A673 (cell line): ENCODE data around the gene XPO5. TPM values are rescaled to one million over a fixed set of nuclear protein-coding genes. Genes with fewer than 3 reads are reported as not detected.

Experiments used
- BruUV-seq: library from RNA; stranded (reverse); fragments of 400-500 nt; replicated peaks from 2 replicates; lab custom pipeline; 2021; lab: Mats Ljungman, UMichigan
- CTCF ChIA-PET: fragments of 300-600 bp; sonication (Branson Sonifier 250); formaldehyde crosslinking; loops from one replicate; lab custom pipeline; 2022; ENCODE audit warnings: antibody characterized with exemption; lab: Charles Lee
- POLR2A ChIA-PET: fragments of 300-600 bp; sonication (Branson Sonifier 250); formaldehyde crosslinking; loops from one replicate; lab custom pipeline; 2022; ENCODE audit warnings: antibody characterized with exemption; ENCODE audit not compliant: low non-redundant PET; lab: Charles Lee
- DNase-seq: peaks from one replicate; pipeline ENCODE4 v3.0.0-alpha.2; 2015; ENCODE audit warnings: low spot score
- H3K27ac ChIP-seq: fragments of 200-600 bp; sonication (generic); 2 replicates; pipeline ENCODE4 v1.5.1; 2016; ENCODE audit warnings: mixed run types, low read depth, mild to moderate bottlenecking, mixed read lengths, antibody characterized with exemption, low read length; ENCODE audit not compliant: poor library complexity, severe bottlenecking
- H3K27me3 ChIP-seq: fragments of 200-600 bp; sonication (generic); replicated peaks from 2 replicates; pipeline ENCODE4 v1.6.1; 2017; ENCODE audit warnings: mixed run types, low read depth, mild to moderate bottlenecking, mixed read lengths, antibody characterized with exemption, low read length; ENCODE audit not compliant: insufficient read depth, poor library complexity
- H3K36me3 ChIP-seq: fragments of 200-600 bp; sonication (generic); 2 replicates; pipeline ENCODE4 v1.6.1; 2016; ENCODE audit warnings: mixed run types, mild to moderate bottlenecking, mixed read lengths, antibody characterized with exemption, low read length; ENCODE audit not compliant: insufficient read depth, poor library complexity, severe bottlenecking
- H3K4me1 ChIP-seq: fragments of 200-600 bp; sonication (generic); 2 replicates; pipeline ENCODE4 v1.6.1; 2017; ENCODE audit warnings: mixed run types, mild to moderate bottlenecking, mixed read lengths, antibody characterized with exemption, low read length; ENCODE audit not compliant: insufficient read depth, poor library complexity, severe bottlenecking
- H3K4me3 ChIP-seq: fragments of 200-600 bp; sonication (generic); 2 replicates; pipeline ENCODE4 v1.5.1; 2016; ENCODE audit warnings: low read depth, mixed run types, mild to moderate bottlenecking, mixed read lengths, low read length; ENCODE audit not compliant: poor library complexity, severe bottlenecking
- H3K9me3 ChIP-seq: fragments of 200-600 bp; sonication (generic); 2 replicates; pipeline ENCODE4 v1.6.1; 2016; ENCODE audit warnings: mixed run types, low read depth, mild to moderate bottlenecking, mixed read lengths, antibody characterized with exemption, low read length; ENCODE audit not compliant: poor library complexity, severe bottlenecking
- CTCF ChIP-seq: fragments of 300-800, 200-600 bp; sonication (generic); conservative IDR thresholded peaks from 2 replicates; pipeline ENCODE4 v1.5.1; 2017; ENCODE audit warnings: low read depth, mild to moderate bottlenecking, antibody characterized with exemption, low read length, moderate library complexity, mixed read lengths
- EZH2 ChIP-seq: fragments of 200-600 bp; sonication (generic); IDR thresholded peaks from 2 replicates; pipeline ENCODE4 v1.6.1; 2017; ENCODE audit warnings: borderline replicate concordance, low read depth, mild to moderate bottlenecking, mixed read lengths, antibody characterized with exemption, low read length; ENCODE audit not compliant: poor library complexity, severe bottlenecking
- intact Hi-C: fragments of 100-400 bp; cut with micrococcal nuclease; formaldehyde crosslinking; loops from one replicate; pipeline ENCODE4 v1.10.0; 2022; ENCODE audit not compliant: unreplicated experiment
- total RNA-seq: library from RNA; stranded (reverse); gene quantifications from 2 replicates; pipeline ENCODE4 v1.2.3, GENCODE V29; 2021

The XPO5 gene
- total RNA-seq, 1 experiment from 2014 or later = 111 TPM

GRCh38 chr6:43478008-43478372, 97.8 kb downstream of the XPO5 start:
- no peak for TF ChIP-seq EZH2
- no peak for TF ChIP-seq CTCF
- Histone ChIP-seq H3K36me3 (no peaks in the 10 kb centered on the region), H3K27me3 (no peaks in the 10 kb centered on the region), H3K27ac (peak overlapping the region; percentile 89), H3K4me1 (peaks cover 33% of the 10 kb centered on the region), H3K9me3 (no peaks in the 10 kb centered on the region), H3K4me3 (peak overlapping the region; percentile 74)
- BruUV-seq = TSS peak; percentile 54
- ChIA-PET POLR2A (interaction anchor here (0.6 kb wide), 1 partner anchor 611 kb away, joined by 5 read pairs; no protein-coding TSS in a partner anchor), CTCF (interaction anchor here (0.5 to 0.7 kb wide), 2 partner anchors 15 to 219 kb away, joined by 3 read pairs; no protein-coding TSS in a partner anchor)
- no peak for DNase-seq
- intact Hi-C loops = no loop called here

DNA sequence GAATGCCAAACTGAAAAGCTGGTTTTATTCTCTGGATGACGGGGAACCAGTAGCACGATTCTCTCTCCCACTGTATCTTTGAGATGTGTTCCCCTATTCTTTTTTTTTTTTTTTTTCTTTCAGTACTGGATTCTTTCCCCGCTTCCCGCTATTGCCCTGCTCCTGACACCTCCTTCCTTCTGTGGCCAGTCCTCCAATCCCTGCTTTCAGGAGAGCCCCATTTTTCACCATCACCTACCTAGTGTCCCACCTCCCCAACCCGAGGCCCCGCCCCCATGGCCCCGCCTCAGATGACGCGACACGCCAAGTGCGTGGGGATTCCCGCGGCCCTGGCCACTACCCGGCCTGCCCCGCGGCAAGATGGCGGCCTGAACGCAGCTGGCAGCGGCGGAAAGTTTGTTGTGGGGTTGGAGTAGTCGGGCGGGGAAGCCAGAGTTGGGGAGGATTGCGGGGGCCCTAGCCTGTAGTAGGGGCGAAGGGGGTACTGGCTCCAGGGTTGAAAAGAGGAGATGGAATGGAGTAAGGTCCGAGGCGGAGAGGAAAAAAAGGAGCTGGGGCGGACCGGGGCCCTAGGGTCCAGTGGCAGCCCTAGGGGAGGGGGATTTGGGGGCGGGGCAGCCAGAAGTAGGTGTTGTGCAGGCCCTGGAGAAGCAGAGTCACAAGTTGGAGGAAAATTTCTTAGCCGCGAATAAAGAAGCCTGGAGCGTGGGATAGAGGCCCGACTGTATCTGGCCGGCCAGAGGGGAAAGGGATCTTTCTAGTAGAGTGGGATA, 98.4 kb downstream of the XPO5 start, which contains the start of gene TJAP1:
TSS of gene TJAP1 (plus strand) at position 336 of the 773 bp plus-strand sequence. CDS start 21,432 bp downstream, outside the sequence.
- intact Hi-C loops = no loop called here
- POLR2A ChIA-PET = interaction anchor here (0.6 to 0.7 kb wide), 2 partner anchors 353 to 611 kb away, joined by 5 to 6 read pairs; no protein-coding TSS in a partner anchor
- H3K4me3 ChIP-seq = peak within 1 kb of the TSS; percentile 74
- H3K27me3 ChIP-seq = no peaks in the 10 kb centered on the region
- CTCF ChIA-PET = interaction anchor here (0.5 to 0.7 kb wide), 2 partner anchors 16 to 218 kb away, joined by 3 read pairs; no protein-coding TSS in a partner anchor
- peaks cover 33% of the 10 kb centered on the region for H3K4me1 ChIP-seq
- H3K9me3 ChIP-seq = no peaks in the 10 kb centered on the region
- H3K27ac ChIP-seq = peak within 1 kb of the TSS; percentile 89
- no peak for TF ChIP-seq CTCF
- no peaks in the 10 kb centered on the region for H3K36me3 ChIP-seq
- no TSS peak for BruUV-seq
- peak; percentile 94 for DNase-seq

- H3K4me3 ChIP-seq = peak overlapping the region; percentile 74
- DNase-seq = no peak
- no TSS peak for BruUV-seq
- H3K36me3 ChIP-seq = no peaks in the 10 kb centered on the region
- intact Hi-C loops = no loop called here
- CTCF ChIA-PET = no interaction called here
- peaks cover 33% of the 10 kb centered on the region for H3K4me1 ChIP-seq
- POLR2A ChIA-PET = interaction anchor here (0.7 kb wide), 1 partner anchor 352 kb away, joined by 6 read pairs; no protein-coding TSS in a partner anchor
- no peaks in the 10 kb centered on the region for H3K27me3 ChIP-seq
- TF ChIP-seq EZH2 = no peak
- TF ChIP-seq CTCF = no peak
- no peaks in the 10 kb centered on the region for H3K9me3 ChIP-seq
- peak overlapping the region; percentile 89 for H3K27ac ChIP-seq
These were observed 99.1 kb downstream of the XPO5 start for GRCh38 chr6:43476746-43477145.
